ENCODE results near the gene CATSPER4. TPM values are rescaled to one million over a fixed set of nuclear protein-coding genes. Genes with fewer than 3 reads are reported as not detected.

The CATSPER4 gene
- total RNA-seq, 4 donors from 2014 or later: not detected

- H3K4me3 ChIP-seq: peak within 1 kb of the TSS in 1 of 4 donors; percentile 59
- H3K4me1 ChIP-seq: peaks cover 8 to 19% (median 12%) of the 10 kb centered on the region in 4 donors
- no peaks in the 10 kb centered on the region for H3K27me3 ChIP-seq
- H3K9me3 ChIP-seq: no peaks in the 10 kb centered on the region
- intact Hi-C loops (cut with DNase I; ENCODE audit: low total_unique reads): no loop called here
- in situ Hi-C loops (cut with MboI; ENCODE audit: low pct_ligation_motif_present in 1 of 4, low pct_unique_long_range_greater_than_20kb in 1 of 4, low sequenced_read_pairs in 3 of 4): loop anchor here in 2 of 4 donors (25.0 kb wide), 1 partner anchor 134 kb away; the partner anchor contains the start of gene SLC30A2 (in 2 of the 2)
- WGBS, 2 donors (ENCODE audit: low coverage in 1 of 2): 93 to 100% methylated on average over 5 to 34 of the region's 34 CpGs
- H3K27ac ChIP-seq: no peak within 1 kb of the TSS
- no peaks in the 10 kb centered on the region for H3K36me3 ChIP-seq
- no peak for TF ChIP-seq EP300 (IDR thresholded peaks at IDR 0.05; ENCODE audit: low read depth)
- TF ChIP-seq CTCF (IDR thresholded peaks at IDR 0.05): no peak
- TF ChIP-seq POLR2AphosphoS5 (IDR thresholded peaks at IDR 0.05): no peak
- TF ChIP-seq POLR2A (IDR thresholded peaks at IDR 0.05): no peak
- no peak for DNase-seq
Measured at GRCh38 chr1:26171084-26172072, 19.0 kb upstream of the CATSPER4 start, which contains the start of gene ZNF593OS. ZNF593OS (minus strand) TSS chr1:26171832; CDS start chr1:26171661, 171 bp downstream.

- intact Hi-C loops (cut with DNase I; ENCODE audit: low total_unique reads): no loop called here
- 95 to 96% methylated on average over 3 to 8 of the region's 8 CpGs for WGBS, 2 donors (ENCODE audit: low coverage in 1 of 2)
Measured at GRCh38 chr1:26175346-26175745, 15.1 kb upstream of the CATSPER4 start.

GRCh38 chr1:26177182-26177684, 13.2 kb upstream of the CATSPER4 start, which contains the start of gene CNKSR1:
CNKSR1 (plus strand) TSS chr1:26177491; CDS start chr1:26177548, 57 bp downstream.
- H3K36me3 ChIP-seq: no peaks in the 10 kb centered on the region
- H3K27ac ChIP-seq: peak within 1 kb of the TSS; percentile 75 to 88 (median 82)
- peak within 1 kb of the TSS in 3 of 4 donors; percentile 28 to 50 (median 31) for H3K4me3 ChIP-seq
- no peaks in the 10 kb centered on the region for H3K9me3 ChIP-seq
- peaks cover 0 to 12% (median 1%) of the 10 kb centered on the region in 4 donors for H3K4me1 ChIP-seq
- 47% methylated on average over 21 of the region's 21 CpGs; no CpG with 5 or more reads in 1 of the 2 donors for WGBS, 2 donors (ENCODE audit: low coverage in 1 of 2)
- intact Hi-C loops (cut with DNase I; ENCODE audit: low total_unique reads): no loop called here
- DNase-seq: peak; percentile 89
- peak; percentile 26 to 84 (median 83) for TF ChIP-seq POLR2AphosphoS5 (IDR thresholded peaks at IDR 0.05)
- peak in 2 of 5 experiments; percentile 26 to 61 for TF ChIP-seq CTCF (IDR thresholded peaks at IDR 0.05)
- TF ChIP-seq EP300 (IDR thresholded peaks at IDR 0.05; ENCODE audit: low read depth): no peak
- peak; percentile 88 for TF ChIP-seq POLR2A (IDR thresholded peaks at IDR 0.05)
- in situ Hi-C loops (cut with MboI; ENCODE audit: low pct_ligation_motif_present in 1 of 4, low pct_unique_long_range_greater_than_20kb in 1 of 4, low sequenced_read_pairs in 3 of 4): no loop called here
- no peaks in the 10 kb centered on the region for H3K27me3 ChIP-seq

More at GRCh38 chr1:26175346-26175745, 15.1 kb upstream of the CATSPER4 start:
- TF ChIP-seq CTCF (IDR thresholded peaks at IDR 0.05) (no peak), POLR2A (IDR thresholded peaks at IDR 0.05) (no peak), POLR2AphosphoS5 (IDR thresholded peaks at IDR 0.05) (no peak), EP300 (IDR thresholded peaks at IDR 0.05; ENCODE audit: low read depth) (no peak)
- Histone ChIP-seq H3K27ac (no peak overlapping the region), H3K27me3 (no peaks in the 10 kb centered on the region), H3K4me1 (peaks cover 9 to 20% (median 10%) of the 10 kb centered on the region in 4 donors), H3K36me3 (no peaks in the 10 kb centered on the region), H3K9me3 (no peaks in the 10 kb centered on the region), H3K4me3 (no peak overlapping the region)
- DNase-seq: no peak
- in situ Hi-C loops (cut with MboI; ENCODE audit: low pct_ligation_motif_present in 1 of 4, low pct_unique_long_range_greater_than_20kb in 1 of 4, low sequenced_read_pairs in 3 of 4): no loop called here

- Histone ChIP-seq H3K4me1 (peaks cover 0 to 12% (median 1%) of the 10 kb centered on the region in 4 donors), H3K4me3 (no peak overlapping the region), H3K27ac (no peak overlapping the region), H3K9me3 (no peaks in the 10 kb centered on the region), H3K36me3 (peaks cover 0 to 4% (median 0%) of the 10 kb centered on the region in 4 donors), H3K27me3 (no peaks in the 10 kb centered on the region)
- WGBS, 2 donors (ENCODE audit: low coverage in 1 of 2): 72 to 74% methylated on average over 2 to 4 of the region's 4 CpGs
- in situ Hi-C loops (cut with MboI; ENCODE audit: low pct_ligation_motif_present in 1 of 4, low pct_unique_long_range_greater_than_20kb in 1 of 4, low sequenced_read_pairs in 3 of 4): no loop called here
- TF ChIP-seq POLR2AphosphoS5 (IDR thresholded peaks at IDR 0.05) (no peak), CTCF (IDR thresholded peaks at IDR 0.05) (no peak), EP300 (IDR thresholded peaks at IDR 0.05; ENCODE audit: low read depth) (no peak), POLR2A (IDR thresholded peaks at IDR 0.05) (no peak)
- DNase-seq: no peak
- intact Hi-C loops (cut with DNase I; ENCODE audit: low total_unique reads): no loop called here
Measured at GRCh38 chr1:26180010-26180506, 10.3 kb upstream of the CATSPER4 start.

Measured in transverse colon (tissue), 4 donors.